GM18867 (cell line): ENCODE results near the gene WDFY4.

Experiments
- ATAC-seq: cut with Tn5 transposase; IDR thresholded peaks from one replicate; pipeline ENCODE4 v1.9.1; 2021; ENCODE audit warnings: mild to moderate bottlenecking, moderate library complexity; ENCODE audit not compliant: unreplicated experiment

WDFY4 gene

GRCh38 chr10:48839809-48840679 lies 155.4 kb downstream of the WDFY4 start:
- no peak for ATAC-seq

GRCh38 chr10:48842231-48842630 lies 157.6 kb downstream of the WDFY4 start:
- no peak for ATAC-seq

GRCh38 chr10:48843198-48843597 lies 158.5 kb downstream of the WDFY4 start:
- no peak for ATAC-seq

GRCh38 chr10:48844616-48845015 lies 159.9 kb downstream of the WDFY4 start:
- ATAC-seq = no peak

- no peak for ATAC-seq
Measured at GRCh38 chr10:48845512-48845911, 160.8 kb downstream of the WDFY4 start.

- ATAC-seq = no peak
Measured at GRCh38 chr10:48847691-48848090, 163.0 kb downstream of the WDFY4 start.

- no peak for ATAC-seq
Measured at GRCh38 chr10:48856855-48857254, 172.2 kb downstream of the WDFY4 start.

- ATAC-seq = no peak
Measured at GRCh38 chr10:48872234-48872633, 187.6 kb downstream of the WDFY4 start.

- no peak for ATAC-seq
Measured at GRCh38 chr10:48878091-48878490, 193.4 kb downstream of the WDFY4 start.

GRCh38 chr10:48879451-48879850 lies 194.8 kb downstream of the WDFY4 start:
- no peak for ATAC-seq

- ATAC-seq = no peak
Measured at GRCh38 chr10:48880016-48880705, 195.5 kb downstream of the WDFY4 start.

GRCh38 chr10:48881937-48882336 lies 197.3 kb downstream of the WDFY4 start:
- ATAC-seq = no peak

- no peak for ATAC-seq
Measured at GRCh38 chr10:48882881-48883280, 198.2 kb downstream of the WDFY4 start.

- ATAC-seq = no peak
Measured at GRCh38 chr10:48883701-48884100, 199.0 kb downstream of the WDFY4 start.

GRCh38 chr10:48884179-48885045 lies 199.7 kb downstream of the WDFY4 start:
- ATAC-seq = no peak

- ATAC-seq = no peak
Measured at GRCh38 chr10:48885376-48885775, 200.7 kb downstream of the WDFY4 start.

GRCh38 chr10:48887982-48888381 lies 203.3 kb downstream of the WDFY4 start:
- no peak for ATAC-seq

- ATAC-seq = no peak
Measured at GRCh38 chr10:48890888-48891850, 206.5 kb downstream of the WDFY4 start.

- ATAC-seq = no peak
Measured at GRCh38 chr10:48894911-48895802, 210.5 kb downstream of the WDFY4 start.
